GM04504 (cell line): ENCODE measurements around the gene ZNF853.
"Not testable (repeated sequence)": the region's sequence is repeated elsewhere in the genome, so short reads cannot be mapped to it uniquely, and the experiment has no call there.

Experiments used
- DNase-seq: peaks from one replicate; pipeline ENCODE4 v3.0.0-alpha.2; 2012; ENCODE audit warnings: low read depth

ZNF853 gene

DNA sequence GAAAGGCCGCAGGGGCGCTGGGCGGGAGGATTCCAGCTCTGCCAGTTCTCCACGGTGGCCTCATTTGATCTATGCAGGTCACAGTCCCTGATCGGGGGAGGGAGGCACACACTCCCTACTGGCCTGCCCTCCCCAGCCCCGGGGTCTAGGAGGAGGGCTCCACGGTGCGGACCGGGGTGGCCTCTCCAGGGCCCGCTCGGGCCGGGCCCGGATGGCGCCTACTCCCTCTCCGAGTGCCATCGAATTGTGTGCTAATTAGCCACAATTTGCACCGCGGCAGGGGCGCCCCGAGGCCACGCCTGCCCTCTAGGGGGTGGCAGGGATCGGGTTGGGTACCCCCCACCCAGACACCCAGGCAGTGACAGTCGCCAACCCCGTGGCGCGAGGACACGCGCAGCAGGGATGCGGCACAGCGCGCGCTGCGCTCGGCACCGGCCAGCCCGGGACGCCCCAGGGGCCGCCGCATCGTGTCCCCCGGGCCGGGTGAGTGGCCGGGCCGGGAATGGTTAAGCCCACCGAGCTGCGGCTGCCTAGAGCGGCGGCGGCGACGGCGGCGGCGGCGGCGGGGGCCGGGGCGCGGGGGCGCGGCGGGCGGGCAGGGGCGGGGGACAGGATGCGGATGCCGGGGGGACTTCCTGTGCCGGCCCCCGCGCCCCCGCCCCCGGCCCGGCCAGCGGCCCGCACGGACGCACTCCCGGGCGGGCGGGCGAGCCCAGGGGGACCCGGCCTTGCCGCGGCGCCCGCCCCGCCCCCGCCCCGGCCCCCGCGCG lies at the start of gene ZNF853:
Gene ZNF853, plus strand, starts transcription at position 658 of the 770 bp plus-strand sequence. CDS start 565 bp downstream, outside the sequence.
- no peak for DNase-seq

DNA sequence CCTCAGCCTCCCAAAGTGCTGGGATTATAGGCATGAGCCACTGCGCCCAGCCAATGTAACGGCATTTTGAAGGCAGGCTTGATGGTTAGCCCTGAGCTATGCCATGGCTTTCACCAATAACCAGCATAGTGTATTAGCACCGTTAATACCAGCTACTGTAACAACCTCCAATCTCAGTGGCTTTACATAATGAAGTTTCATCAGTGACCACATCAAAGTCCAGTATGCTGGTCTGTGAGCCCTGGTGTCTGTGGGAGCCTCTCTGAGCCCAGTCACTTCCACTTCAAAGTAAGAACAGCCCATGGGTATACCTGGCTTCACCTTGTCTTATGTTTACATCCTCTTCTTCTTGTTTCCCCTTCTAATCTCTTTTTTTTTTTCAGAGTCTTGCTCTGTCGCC lies 49.8 kb upstream of the ZNF853 start:
- no peak for DNase-seq

DNA sequence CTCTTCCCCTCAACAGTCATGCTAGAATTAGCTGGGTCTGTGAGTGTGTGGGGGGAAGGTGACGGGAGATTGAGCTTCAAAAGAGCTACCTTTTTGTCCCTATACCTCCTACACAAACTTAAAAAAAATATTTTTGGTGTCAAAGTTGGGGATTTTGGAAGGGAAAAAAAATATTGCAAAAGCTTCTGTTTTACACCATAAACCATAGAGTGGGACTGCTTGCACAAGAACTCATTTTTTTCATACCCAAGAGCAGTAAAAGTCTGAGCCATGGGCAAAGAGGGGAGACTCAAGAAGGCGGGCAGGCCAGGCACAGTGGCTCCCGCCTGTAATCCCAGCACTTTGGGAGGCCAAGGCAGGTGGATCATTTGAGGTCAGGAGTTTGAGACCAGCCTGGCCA lies 47.5 kb upstream of the ZNF853 start:
- DNase-seq = no peak

DNA sequence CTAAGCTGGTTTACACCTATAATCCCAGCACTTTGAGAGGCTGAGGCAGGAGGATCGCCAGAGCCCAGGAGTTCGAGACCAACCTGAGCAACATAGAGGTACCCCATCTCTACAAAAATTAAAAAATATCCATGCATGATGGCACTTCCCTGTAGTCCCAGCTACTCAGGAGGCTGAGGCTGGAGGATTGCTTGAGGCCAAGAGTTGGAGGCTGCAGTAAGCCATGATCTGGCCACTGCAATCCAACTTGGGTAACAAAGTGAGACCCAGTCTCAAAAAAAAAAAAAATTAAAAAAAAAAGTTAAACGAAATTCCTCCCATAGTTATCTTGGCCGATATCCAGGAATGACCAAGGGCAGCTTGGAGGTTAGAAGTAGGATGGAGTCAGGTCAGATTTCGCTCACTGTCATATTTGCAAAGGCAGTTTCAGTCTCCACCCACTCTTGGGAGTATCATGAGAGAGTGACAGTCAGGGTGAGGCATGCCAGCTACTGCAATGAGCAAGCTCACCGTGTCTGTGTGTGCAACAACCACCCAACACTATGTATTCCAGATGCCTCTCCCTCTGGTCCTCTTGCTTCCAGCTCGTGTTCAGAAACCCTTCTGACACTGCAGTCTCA lies 44.1 kb upstream of the ZNF853 start:
- DNase-seq = no peak

DNA sequence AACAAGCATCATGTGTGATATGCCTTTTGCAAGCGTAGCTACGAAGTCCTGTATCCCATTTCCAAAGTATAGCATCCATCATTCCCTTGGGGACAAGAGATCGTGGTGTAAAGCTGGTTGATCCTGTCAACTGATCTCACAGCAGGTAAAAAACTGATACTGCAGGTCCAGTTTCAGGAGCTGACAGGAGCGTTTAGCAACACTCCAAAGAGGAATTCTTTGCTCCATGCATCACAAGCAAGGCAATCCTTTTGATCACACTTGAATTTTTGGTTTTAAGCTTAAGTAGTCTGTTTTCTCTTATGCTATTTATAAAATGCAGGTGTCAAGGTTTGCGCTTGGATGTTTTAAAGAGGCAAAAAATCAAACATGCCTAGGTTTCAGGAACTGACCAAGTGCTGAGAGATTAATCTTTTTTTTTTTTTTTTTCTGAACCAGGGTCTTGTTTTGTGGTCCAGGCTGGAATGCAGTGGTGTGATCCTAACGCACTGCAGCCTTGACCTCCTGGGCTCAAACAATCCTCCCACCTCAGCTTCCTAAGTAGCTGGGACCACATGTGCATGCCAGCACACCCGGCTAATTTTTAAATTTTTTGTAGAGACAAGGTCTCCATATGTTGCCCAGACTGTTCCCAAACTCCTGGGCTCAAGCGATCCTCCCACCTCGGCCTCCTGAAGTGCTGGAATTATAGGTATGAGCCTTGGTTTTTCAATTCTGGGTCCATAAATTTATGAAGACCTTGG lies 40.0 kb upstream of the ZNF853 start:
- DNase-seq = no peak

- DNase-seq = no peak
Observed at GRCh38 chr7:6576024-6576866, 39.2 kb upstream of the ZNF853 start.

- DNase-seq = not testable (repeated sequence)
Observed at GRCh38 chr7:6576867-6577368, 38.5 kb upstream of the ZNF853 start.

DNA sequence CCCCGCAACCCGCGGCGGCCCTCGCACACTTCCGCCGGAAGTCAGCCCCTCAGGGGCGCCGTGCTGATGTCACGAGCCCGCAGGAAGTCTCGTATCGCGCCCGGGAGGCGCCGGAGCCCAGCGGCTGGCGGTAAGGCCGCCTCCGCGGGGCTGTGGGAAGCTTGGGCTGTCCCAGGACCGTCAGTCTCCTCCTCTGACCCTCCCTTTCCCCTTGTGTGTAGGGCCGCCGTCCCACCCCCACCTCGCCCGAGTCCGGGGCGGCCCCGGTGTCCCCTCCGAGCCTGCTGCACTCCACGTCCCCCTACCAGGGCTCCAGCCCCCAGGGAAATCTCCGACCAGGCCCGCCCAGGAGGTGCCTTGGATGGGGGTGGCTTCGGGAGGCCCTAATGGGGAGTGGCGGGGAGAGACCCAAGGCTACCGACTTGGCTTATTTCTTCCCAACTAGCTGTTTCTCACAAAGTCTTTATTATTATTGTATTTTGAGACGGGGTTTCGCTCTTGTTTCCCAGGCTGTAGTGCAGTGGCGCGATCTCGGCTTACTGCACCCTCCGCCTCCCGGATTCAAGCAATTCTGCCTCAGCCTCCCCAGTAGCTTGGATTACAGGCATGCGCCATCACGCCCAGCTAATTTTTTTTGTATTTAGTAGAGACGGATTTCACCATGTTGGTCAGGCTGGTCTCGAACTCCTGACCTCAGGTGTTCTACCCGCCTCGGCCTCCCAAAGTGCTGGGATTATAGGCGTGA lies 37.9 kb upstream of the ZNF853 start, which contains the start of gene ZDHHC4:
Gene ZDHHC4, plus strand, starts transcription at position 86 of the 745 bp plus-strand sequence. CDS start 3,108 bp downstream, outside the sequence.
- DNase-seq = peak; percentile 66

DNA sequence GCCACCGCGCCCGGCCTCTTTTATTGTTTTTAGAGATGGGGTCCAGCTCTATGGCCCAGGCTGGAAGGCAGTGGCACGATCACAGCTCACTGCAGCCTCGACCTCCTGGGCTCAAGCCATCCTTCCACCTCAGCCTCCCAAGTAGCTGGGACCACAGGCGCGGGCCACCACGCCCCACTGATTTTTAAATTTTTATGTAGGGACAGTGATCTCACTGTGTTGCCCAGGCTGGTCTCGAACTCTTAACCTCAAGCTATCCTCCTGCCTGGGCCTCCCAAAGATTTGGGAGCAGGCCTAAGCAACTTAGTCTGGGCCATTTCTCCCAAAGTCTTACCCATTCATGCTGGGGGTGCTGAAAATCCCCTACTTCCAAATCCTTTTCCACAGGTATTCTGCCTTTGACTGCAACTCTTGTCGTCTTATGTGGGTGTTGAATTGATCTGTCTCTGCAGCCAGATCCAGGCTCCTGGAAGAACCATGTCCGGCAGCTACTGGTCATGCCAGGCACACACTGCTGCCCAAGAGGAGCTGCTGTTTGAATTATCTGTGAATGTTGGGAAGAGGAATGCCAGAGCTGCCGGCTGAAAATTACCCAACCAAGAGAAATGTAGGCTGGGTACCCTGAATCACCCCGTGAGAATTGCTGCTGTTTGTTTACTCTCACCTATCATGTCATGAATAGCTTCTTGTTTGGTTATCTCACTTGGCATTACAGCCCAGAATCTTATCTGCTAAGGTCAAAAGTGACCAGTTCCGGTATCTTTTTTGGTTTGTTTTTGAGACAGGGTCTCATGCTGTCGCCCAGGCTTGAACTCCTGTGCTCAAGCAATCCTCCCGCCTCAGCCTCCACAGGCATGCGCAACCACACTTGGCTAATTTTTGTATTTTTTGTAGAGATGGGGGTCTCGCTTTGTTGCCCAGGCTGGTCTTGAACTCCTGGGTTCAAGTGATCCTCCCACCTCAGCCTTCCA lies 37.0 kb upstream of the ZNF853 start:
- DNase-seq = no peak

DNA sequence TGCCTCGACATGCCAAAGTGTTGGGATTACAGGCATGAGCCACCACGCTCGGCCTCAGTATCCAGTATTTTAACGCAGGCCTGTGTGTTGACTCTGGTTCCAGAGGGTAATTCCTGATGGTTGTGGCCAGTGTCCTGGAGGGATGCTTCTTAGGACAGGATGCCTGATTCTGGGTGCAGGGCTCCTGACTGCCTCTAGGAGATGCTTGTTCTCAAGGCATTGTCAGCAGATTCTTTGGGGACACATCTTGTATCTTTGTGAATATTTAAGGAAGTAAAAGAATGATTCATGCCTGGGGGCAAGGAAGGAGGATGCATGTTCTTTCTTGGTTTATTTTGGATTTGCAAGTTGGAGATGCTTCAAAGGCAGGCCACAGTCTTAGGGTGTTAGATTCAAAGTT lies 36.0 kb upstream of the ZNF853 start:
- DNase-seq = no peak

- not testable (repeated sequence) for DNase-seq
Observed at GRCh38 chr7:6585746-6586432, 29.5 kb upstream of the ZNF853 start.

- DNase-seq = no peak
Observed at GRCh38 chr7:6588566-6588965, 26.8 kb upstream of the ZNF853 start.

DNA sequence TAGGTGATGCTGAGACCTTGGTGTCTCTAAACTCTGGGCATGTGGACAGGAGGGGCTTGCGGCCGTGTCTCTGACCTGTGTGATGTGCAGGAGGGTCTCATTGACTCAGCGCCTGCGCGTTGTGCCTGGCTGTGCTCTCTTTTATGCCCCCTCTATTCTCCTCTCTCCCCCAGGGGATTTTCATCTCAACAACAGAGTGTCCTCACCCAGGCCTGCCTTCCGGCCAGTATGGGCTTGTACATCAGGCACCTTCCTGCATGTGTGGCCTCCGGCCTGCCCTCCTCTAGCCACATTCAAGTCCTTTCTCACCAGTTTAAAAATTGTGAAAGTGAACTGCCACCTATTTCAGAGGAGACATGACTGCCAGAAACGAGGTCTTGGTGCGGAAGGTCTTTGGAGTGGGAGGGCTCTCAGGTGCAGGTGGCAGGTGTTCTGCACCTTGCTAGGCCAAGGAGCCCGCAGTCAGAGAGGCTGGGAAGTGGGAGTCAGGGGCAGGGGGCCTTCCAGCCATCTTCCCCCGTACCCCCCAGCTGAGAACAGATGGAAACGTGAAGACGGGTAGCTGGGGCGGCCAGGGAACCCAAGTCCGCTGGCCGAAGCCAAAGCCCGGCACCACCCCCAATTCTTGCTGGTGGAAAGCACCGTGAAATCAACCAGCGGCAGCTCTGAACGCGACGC lies 26.1 kb upstream of the ZNF853 start:
- DNase-seq = no peak

- peak; percentile 58 for DNase-seq
Observed at GRCh38 chr7:6589829-6590644, 25.4 kb upstream of the ZNF853 start, which contains the start of gene INTS15. INTS15 (plus strand) TSS chr7:6590021; CDS start chr7:6590284, 263 bp downstream.

DNA sequence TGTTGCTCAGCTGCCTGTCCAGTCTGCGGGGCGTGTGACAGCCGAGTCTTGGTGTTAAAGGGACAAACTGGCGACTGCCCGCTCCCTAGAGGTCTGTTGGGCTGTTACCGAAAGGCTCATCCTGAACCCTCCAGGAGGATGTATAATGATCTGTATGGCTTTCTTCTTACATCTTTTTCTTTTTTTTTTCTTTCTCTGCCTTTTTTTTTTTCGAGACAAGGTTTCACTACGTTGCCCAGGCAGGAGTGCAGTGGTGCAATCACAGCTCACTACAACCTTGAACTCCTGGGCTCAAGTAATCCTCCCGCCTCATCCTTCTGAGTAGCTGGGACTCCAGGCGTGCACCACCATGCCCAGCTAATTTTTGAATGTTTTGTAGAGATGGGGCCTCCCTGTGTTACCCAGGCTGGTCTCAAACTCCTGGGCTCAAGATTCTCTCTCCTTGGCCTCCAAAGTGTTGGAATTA lies 24.7 kb upstream of the ZNF853 start:
- DNase-seq = no peak

GRCh38 chr7:6600093-6600492 lies 15.3 kb upstream of the ZNF853 start:
- DNase-seq = no peak

DNA sequence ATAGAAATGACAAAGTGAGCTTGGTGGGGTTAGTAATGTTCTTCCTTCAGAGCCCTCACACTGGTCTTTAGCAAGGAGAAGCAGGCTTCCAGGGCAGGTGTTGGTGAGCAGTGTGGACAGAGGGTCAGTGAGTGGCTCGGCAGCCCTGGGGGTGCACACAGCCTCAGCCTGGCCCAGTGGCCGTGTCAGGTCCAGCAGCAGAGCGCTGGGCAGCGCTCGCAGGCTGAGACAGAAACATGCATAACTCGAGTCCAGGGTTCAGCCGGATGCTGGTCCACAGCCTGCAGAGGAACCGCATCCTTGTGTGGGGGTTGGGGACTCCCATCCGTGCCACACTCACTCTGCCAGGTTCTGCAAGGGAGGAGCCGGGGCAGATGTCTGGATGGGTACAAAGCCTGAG lies 11.0 kb upstream of the ZNF853 start:
- DNase-seq = no peak
